C4-2B (cell line): ENCODE measurements around the gene OPCML.

ENCODE experiments used
- ZFX ChIP-seq: fragments of 450-650 bp; IDR thresholded peaks from 2 replicates; pipeline ENCODE4 v1.6.1; 2017
- TF ChIP-seq, protein P1 (sequence below): fragments of 450-650 bp; conservative IDR thresholded peaks from 2 replicates; pipeline ENCODE4 v1.5.1; 2017; ENCODE audit warnings: mild to moderate bottlenecking

GRCh38 chr11:133548641-133549040 lies 16.3 kb upstream of the OPCML start:
- TF ChIP-seq, protein P1, sequence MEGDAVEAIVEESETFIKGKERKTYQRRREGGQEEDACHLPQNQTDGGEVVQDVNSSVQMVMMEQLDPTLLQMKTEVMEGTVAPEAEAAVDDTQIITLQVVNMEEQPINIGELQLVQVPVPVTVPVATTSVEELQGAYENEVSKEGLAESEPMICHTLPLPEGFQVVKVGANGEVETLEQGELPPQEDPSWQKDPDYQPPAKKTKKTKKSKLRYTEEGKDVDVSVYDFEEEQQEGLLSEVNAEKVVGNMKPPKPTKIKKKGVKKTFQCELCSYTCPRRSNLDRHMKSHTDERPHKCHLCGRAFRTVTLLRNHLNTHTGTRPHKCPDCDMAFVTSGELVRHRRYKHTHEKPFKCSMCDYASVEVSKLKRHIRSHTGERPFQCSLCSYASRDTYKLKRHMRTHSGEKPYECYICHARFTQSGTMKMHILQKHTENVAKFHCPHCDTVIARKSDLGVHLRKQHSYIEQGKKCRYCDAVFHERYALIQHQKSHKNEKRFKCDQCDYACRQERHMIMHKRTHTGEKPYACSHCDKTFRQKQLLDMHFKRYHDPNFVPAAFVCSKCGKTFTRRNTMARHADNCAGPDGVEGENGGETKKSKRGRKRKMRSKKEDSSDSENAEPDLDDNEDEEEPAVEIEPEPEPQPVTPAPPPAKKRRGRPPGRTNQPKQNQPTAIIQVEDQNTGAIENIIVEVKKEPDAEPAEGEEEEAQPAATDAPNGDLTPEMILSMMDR = no peak
- no peak for TF ChIP-seq ZFX
